DND-41 (cell line): ENCODE measurements around the gene LDB2.

ENCODE experiments used
- ATAC-seq: fragments of 200-7000 bp; cut with Tn5 transposase; 3 replicates; pipeline ENCODE4 v1.9.1; 2021; ENCODE audit warnings: low read depth; ENCODE audit not compliant: insufficient read depth
- DNase-seq: peaks from one replicate; pipeline ENCODE4 v3.0.0-alpha.2; 2020
- H2AFZ ChIP-seq: 2 replicates; pipeline ENCODE4 v1.6.0; 2012; ENCODE audit warnings: low read depth, low read length
- H3K27ac ChIP-seq: 2 replicates; pipeline ENCODE4 v1.5.1; 2012; ENCODE audit warnings: low read length, inconsistent platforms
- H3K27me3 ChIP-seq: fragments of 200-600 bp; sonication (generic); 2 replicates; pipeline ENCODE4 v1.6.0; 2012; ENCODE audit warnings: low read length, mild to moderate bottlenecking, inconsistent platforms; ENCODE audit not compliant: insufficient read depth, poor library complexity
- H3K36me3 ChIP-seq: 2 replicates; pipeline ENCODE4 v1.5.1; 2012; ENCODE audit warnings: low read length, inconsistent platforms; ENCODE audit not compliant: insufficient read depth
- H3K4me1 ChIP-seq: 2 replicates; pipeline ENCODE4 v1.5.1; 2012; ENCODE audit warnings: mild to moderate bottlenecking, low read length; ENCODE audit not compliant: insufficient read depth
- H3K4me2 ChIP-seq: 2 replicates; pipeline ENCODE4 v1.6.0; 2012; ENCODE audit warnings: mild to moderate bottlenecking, moderate library complexity, low read length, inconsistent platforms; ENCODE audit not compliant: insufficient read depth
- H3K4me3 ChIP-seq, 2 experiments: fragments of 200-600 bp in 1 of 2; shearing (Covaris generic) in 1 of 2; 2 replicates each; pipeline ENCODE4 v1.5.1; 2012 to 2016; ENCODE audit warnings: inconsistent platforms in 2 of 2, low read length in 2 of 2, mild to moderate bottlenecking in 2 of 2, low read depth in 1 of 2, moderate library complexity in 1 of 2
- H3K79me2 ChIP-seq: 2 replicates; pipeline ENCODE4 v1.6.0; 2012; ENCODE audit warnings: low read length, inconsistent platforms; ENCODE audit not compliant: insufficient read depth
- H3K9ac ChIP-seq: 2 replicates; pipeline ENCODE4 v1.6.0; 2012; ENCODE audit warnings: low read depth, mild to moderate bottlenecking, inconsistent platforms, low read length, moderate library complexity
- H3K9me3 ChIP-seq: 2 replicates; pipeline ENCODE4 v1.5.1; 2012; ENCODE audit warnings: low read length, moderate library complexity, mild to moderate bottlenecking, inconsistent platforms; ENCODE audit not compliant: insufficient read depth, severe bottlenecking
- H4K20me1 ChIP-seq: 2 replicates; pipeline ENCODE4 v1.6.0; 2012; ENCODE audit warnings: low read length; ENCODE audit not compliant: insufficient read depth
- CTCF ChIP-seq: IDR thresholded peaks from 2 replicates; pipeline ENCODE4 v1.5.1; 2012; ENCODE audit warnings: borderline replicate concordance, low read length, moderate library complexity, mild to moderate bottlenecking; ENCODE audit not compliant: poor library complexity, severe bottlenecking; ENCODE audit errors: extremely low read depth
- EZH2 ChIP-seq: IDR thresholded peaks from 3 replicates; pipeline ENCODE4 v1.6.1; 2012; ENCODE audit warnings: borderline replicate concordance, low read depth, mild to moderate bottlenecking, moderate library complexity, low read length, inconsistent platforms; ENCODE audit not compliant: severe bottlenecking

Gene LDB2

GRCh38 chr4:16779028-16779675, 119.3 kb downstream of the LDB2 start:
- ATAC-seq (no peak), DNase-seq (no peak)
- Histone ChIP-seq H3K79me2 (no peaks in the 10 kb centered on the region), H3K9ac (no peak overlapping the region), H3K27me3 (no peaks in the 10 kb centered on the region), H3K27ac (no peak overlapping the region), H3K36me3 (no peaks in the 10 kb centered on the region), H3K9me3 (no peaks in the 10 kb centered on the region), H2AFZ (no peak overlapping the region), H4K20me1 (no peaks in the 10 kb centered on the region), H3K4me1 (no peaks in the 10 kb centered on the region), H3K4me2 (no peak overlapping the region), H3K4me3 (no peak overlapping the region)
- no peak for TF ChIP-seq EZH2
- no peak for TF ChIP-seq CTCF

- H3K4me3 ChIP-seq, result no peak overlapping the region
- no peaks in the 10 kb centered on the region for H3K79me2 ChIP-seq
- no peaks in the 10 kb centered on the region for H3K9me3 ChIP-seq
- no peak for ATAC-seq
- H3K4me1 ChIP-seq, result no peaks in the 10 kb centered on the region
- H3K36me3 ChIP-seq, result no peaks in the 10 kb centered on the region
- H3K9ac ChIP-seq, result no peak overlapping the region
- TF ChIP-seq CTCF (no peak), EZH2 (no peak)
- no peak overlapping the region for H3K4me2 ChIP-seq
- no peaks in the 10 kb centered on the region for H4K20me1 ChIP-seq
- no peak overlapping the region for H2AFZ ChIP-seq
- H3K27me3 ChIP-seq, result no peaks in the 10 kb centered on the region
- H3K27ac ChIP-seq, result no peak overlapping the region
- DNase-seq, result no peak
Measured at GRCh38 chr4:16777726-16778125, 120.7 kb downstream of the LDB2 start.

- H4K20me1 ChIP-seq, result no peaks in the 10 kb centered on the region
- H3K27ac ChIP-seq, result no peak overlapping the region
- no peak overlapping the region for H3K9ac ChIP-seq
- no peak overlapping the region for H2AFZ ChIP-seq
- H3K4me1 ChIP-seq, result no peaks in the 10 kb centered on the region
- DNase-seq, result no peak
- TF ChIP-seq EZH2 (no peak), CTCF (no peak)
- H3K4me3 ChIP-seq, result no peak overlapping the region
- no peaks in the 10 kb centered on the region for H3K79me2 ChIP-seq
- H3K9me3 ChIP-seq, result no peaks in the 10 kb centered on the region
- H3K36me3 ChIP-seq, result no peaks in the 10 kb centered on the region
- no peak for ATAC-seq
- H3K27me3 ChIP-seq, result no peaks in the 10 kb centered on the region
- no peak overlapping the region for H3K4me2 ChIP-seq
Measured at GRCh38 chr4:16775411-16776154, 122.9 kb downstream of the LDB2 start.
